Measurements from ENCODE around the gene RDH13.
"Not testable (repeated sequence)": the region's sequence is repeated elsewhere in the genome, so short reads cannot be mapped to it uniquely, and the experiment has no call there.

The RDH13 gene

GRCh38 chr19:55008781-55009180 is 54.2 kb downstream of the RDH13 start:
- DNase-seq: not testable (repeated sequence)

DNA sequence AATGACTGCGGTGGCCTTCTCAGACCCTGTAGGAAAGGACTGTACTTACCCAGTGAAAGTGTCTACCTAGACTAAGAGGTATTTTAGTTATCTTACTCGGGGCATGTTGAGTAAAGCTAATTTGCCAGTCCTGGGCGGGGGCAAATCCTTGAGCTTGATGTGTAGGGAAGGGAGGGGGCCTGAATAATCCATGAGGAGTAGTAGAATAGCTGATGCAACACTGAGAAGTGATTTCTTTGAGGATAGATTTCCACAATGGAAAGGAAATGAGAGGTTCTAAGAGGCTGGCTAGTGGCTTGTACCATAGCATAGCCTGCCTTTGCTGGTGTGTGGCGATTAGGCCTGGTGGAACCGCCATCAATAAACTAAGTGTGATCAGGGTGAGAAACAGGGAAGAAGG is 54.8 kb downstream of the RDH13 start:
- DNase-seq: not testable (repeated sequence)

DNA sequence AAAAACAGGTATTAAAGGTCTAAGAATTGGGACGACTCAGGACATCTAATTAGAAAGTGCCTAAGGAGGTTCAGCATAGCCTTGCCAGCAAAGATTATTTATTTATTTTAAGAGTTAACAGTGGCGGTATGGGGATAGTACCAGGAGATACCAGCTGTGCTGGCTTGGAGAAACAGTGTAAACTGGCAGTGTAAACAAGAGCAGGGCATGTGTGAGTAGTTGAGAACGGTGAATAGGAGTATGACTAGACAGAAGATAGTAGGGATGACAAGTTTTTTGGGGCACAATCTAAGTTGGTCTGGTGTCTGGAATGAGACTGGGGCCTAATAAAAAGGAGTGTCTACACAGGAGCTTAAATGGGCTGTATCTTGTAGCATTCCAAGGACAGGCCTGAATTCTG is 55.4 kb downstream of the RDH13 start:
- not testable (repeated sequence) for DNase-seq

- not testable (repeated sequence) for DNase-seq
Measured at GRCh38 chr19:55006795-55007194, 56.2 kb downstream of the RDH13 start.

DNA sequence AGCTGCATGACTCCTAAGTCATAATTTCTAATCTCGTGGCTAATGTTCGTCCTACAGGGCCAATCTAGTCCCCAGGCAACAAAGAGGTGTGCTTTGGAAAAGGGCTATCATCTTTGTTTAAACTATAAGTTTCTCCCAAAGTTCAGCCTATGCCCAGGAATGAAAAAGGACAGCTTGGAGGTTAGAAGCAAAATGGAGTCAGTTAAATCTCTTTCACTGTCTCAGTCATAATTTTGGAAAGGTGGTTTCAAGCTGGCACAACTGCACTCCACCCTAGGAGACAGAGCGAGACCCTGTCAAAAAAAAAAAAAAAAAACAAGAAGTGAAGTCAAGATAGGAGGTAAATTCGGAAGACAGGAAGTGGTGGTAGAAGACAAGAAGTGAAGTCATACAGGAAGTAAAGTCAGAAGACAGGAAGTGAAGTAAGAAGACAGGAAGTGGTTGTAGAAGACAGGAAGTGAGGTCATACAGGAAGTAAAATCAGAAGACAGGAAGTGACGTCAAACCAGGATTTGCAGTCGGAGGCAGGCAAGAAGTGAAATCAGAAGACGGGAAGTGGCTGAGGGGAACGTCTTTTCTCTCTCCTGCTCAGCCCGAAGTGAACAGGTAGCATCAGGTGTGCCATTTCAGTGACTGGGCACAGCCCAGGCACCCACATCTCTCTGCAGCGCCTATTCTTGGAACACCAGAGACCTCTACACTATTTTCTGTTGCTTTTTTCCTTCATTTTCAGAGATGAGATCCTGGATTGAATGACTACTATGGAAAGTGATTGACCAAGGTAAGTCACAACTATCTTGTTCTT is 57.1 kb downstream of the RDH13 start:
- DNase-seq: peak; percentile 0

DNA sequence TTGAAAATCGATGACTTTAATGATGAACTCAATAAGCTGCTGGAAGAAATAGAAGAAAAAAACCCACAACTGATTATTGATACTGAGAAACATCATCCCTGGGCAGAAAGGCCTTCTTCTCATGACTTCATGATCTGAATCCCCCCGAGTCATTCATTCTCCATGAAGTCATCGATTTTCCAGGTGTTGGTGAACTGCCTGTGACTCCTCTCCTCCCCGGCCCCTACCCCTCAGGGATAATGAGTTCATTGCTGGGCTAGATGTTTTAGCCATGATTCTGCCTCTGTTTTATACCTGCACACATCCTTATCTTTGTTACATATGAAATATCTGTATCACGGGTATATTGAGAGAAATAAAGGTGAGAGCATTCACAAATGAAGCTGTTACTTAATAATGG is 62.2 kb downstream of the RDH13 start:
- no peak for DNase-seq

DNA sequence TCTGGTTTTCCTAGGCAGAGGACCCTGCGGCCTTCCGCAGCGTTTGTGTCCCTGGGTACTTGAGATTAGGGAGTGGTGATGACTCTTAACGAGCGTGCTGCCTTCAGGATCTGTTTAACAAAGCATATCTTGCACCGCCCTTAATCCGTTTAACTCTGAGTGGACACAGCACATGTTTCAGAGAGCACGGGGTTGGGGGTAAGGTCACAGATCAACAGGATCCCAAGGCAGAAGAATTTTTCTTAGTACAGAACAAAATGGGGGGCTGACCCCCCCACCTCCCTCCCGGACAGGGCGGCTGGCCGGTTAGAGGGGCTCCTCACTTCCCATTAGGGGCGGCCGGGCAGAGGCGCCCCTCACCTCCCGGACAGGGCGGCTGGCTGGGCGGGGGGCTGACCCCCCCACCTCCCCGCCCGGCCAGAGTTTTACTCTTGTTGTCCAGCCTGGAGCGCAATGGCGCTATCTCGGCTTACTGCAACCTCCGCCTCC is 64.2 kb downstream of the RDH13 start:
- not testable (repeated sequence) for DNase-seq

DNA sequence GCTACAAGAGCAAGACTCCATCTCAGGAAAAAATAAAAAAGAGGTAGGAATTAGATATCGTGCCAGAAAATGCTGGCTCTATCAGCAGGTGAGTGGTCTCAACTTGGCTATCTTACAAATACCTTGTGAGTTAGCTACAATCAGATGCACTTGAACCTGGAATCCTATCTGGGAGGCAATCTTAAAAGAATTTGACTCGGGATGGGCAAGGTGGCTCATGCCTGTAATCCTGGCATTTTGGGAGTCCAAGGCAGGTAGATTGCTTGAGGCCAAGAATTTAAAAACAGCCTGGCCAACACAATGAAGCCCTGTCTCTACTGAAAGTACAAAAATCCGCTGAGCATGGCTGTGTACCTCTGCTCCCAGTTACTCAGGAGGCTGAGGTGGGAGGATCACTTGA is 67.4 kb downstream of the RDH13 start:
- DNase-seq: no peak

All from DMS 273 treated with DMSO at 0.1 percent for 48 hours (cell line).